Heart left ventricle (tissue), 16 donors: ENCODE measurements around the gene AHCYL2. TPM values are rescaled to one million over a fixed set of nuclear protein-coding genes. Genes with fewer than 3 reads are reported as not detected.

Source experiments
- ATAC-seq, 4 donors: fragments of 200-7000 bp; cut with Tn5 transposase; one replicate each; pipeline ENCODE4 v1.9.1; 2020 to 2022; ENCODE audit warnings: moderate library complexity in 4 of 4, mild to moderate bottlenecking in 3 of 4, moderate number of reproducible peaks in 1 of 4
- DNase-seq, 5 donors: peaks; one replicate each; pipeline ENCODE4 v3.0.0-alpha.2; 2020
- H3K27ac ChIP-seq, 12 donors: fragments of 200-600 bp; sonication (generic) in 4 of 12; one replicate each; pipeline versions ENCODE4 v1.5.0 to v1.8.0; 2016 to 2022; ENCODE audit warnings: mild to moderate bottlenecking in 2 of 12
- H3K27me3 ChIP-seq, 9 donors: fragments of 200-600 bp; sonication (generic) in 2 of 9; one replicate each; pipeline versions ENCODE4 v1.5.1 to v1.8.0; 2016 to 2022; ENCODE audit warnings: mild to moderate bottlenecking in 3 of 9
- H3K36me3 ChIP-seq, 9 donors: fragments of 200-600 bp; sonication (generic) in 2 of 9; one replicate each; pipeline versions ENCODE4 v1.5.0 to v1.8.0; 2018 to 2022; ENCODE audit warnings: mild to moderate bottlenecking in 2 of 9
- H3K4me1 ChIP-seq, 12 donors: fragments of 200-600 bp; sonication (generic) in 4 of 12; one replicate each; pipeline versions ENCODE4 v1.5.0 to v1.8.0; 2016 to 2022; ENCODE audit warnings: mild to moderate bottlenecking in 3 of 12
- H3K4me3 ChIP-seq, 12 donors: fragments of 200-600 bp; sonication (generic) in 4 of 12; one replicate each; pipeline versions ENCODE4 v1.5.0 to v1.8.0; 2017 to 2022; ENCODE audit warnings: mild to moderate bottlenecking in 9 of 12, moderate library complexity in 4 of 12
- H3K9me3 ChIP-seq, 12 donors: fragments of 200-600 bp; sonication (generic) in 4 of 12; one replicate each; pipeline versions ENCODE4 v1.5.0 to v1.8.0; 2016 to 2022; ENCODE audit warnings: mild to moderate bottlenecking in 1 of 12
- CTCF ChIP-seq, 12 donors: fragments of 200-600 bp; sonication (generic) in 4 of 12; IDR thresholded peaks; one replicate each; pipeline versions ENCODE4 v1.5.0 to v1.8.0; 2018 to 2022; ENCODE audit warnings: antibody characterized with exemption in 12 of 12, mild to moderate bottlenecking in 5 of 12
- POLR2A ChIP-seq, 2 donors: fragments of 450-650 bp; IDR thresholded peaks; one replicate each; pipeline ENCODE4 v1.6.1; 2017; ENCODE audit warnings: antibody characterized with exemption in 2 of 2, mild to moderate bottlenecking in 2 of 2, moderate library complexity in 2 of 2
- WGBS, 4 donors: extraction: QIAGEN DNeasy Blood & Tissue Kit in 2 of 4; methylation state at CpG; one replicate each; pipeline versions ENCODE4 v1.1.5 to v1.1.7; 2013 to 2018; 5-methylcytosine and 5-hydroxymethylcytosine counted together
- intact Hi-C, 10 donors: fragments of 100-400 bp; cut with DNase I; formaldehyde crosslinking; loops; one replicate each; pipeline versions ENCODE4 v1.11.1 to v1.14.2; 2022
- polyA plus RNA-seq, 2 donors: library from polyadenylated mRNA; stranded (reverse); fragments of 200-250 nt; gene quantifications; one replicate each; pipeline ENCODE4 v1.2.3, GENCODE V29; 2013
- total RNA-seq, 9 donors: library from RNA; depleted of rRNA in 2 of 9; stranded (reverse); fragments of >200 nt in 2 of 9; fragmentation: NEBNext Ultra II Directional in 3 of 9; extraction: Animal tissue kit (Norgen Biotek cat#: 25700) in 3 of 9; gene quantifications; one replicate each; pipeline versions ENCODE4 v1.1.0 to v1.2.4, GENCODE V29; 2016 to 2023
- donor health status: ischemic (EF 13 %, LVEDD 7.1; RV severe dilation, severe dysfunction).
- donor health status: healthy with polysubstance abuse.
- donor health status: DM: no; HTN: yes; CAD: no.
- donor health status: DM: no; HTN: no; CAD: no.
- donor health status: ischemic (EF 25% LVEDD 6.9; RV normal size, moderate dysfunction).
- donor health status: ischemic (EF 25% LVEDD 5.7; RV mildly dilated, moderate dysfunction).
- donor health status: healthy.
- donor health status: DM: yes; HTN: yes; CAD: no.
- donor health status: ischemic (EF 35%, LVEDD 5.7; RV mildly dilated, moderate dysfunction).
- donor health status: nonischemic (EF 11% LVEDD 7.7; RV severe dilation, severe dysfunction).
- donor health status: DM: yes; HTN: yes; CAD: no.
- donor health status: PGD.
- donor health status: ischemic (EF 29% LVEDD 5.4; RV normal size, mild dysfunction).
- donor health status: nonischemic (EF 23%, LVEDD 6.1; RV moderate dilation, normal function).

The AHCYL2 gene
- total and polyA plus RNA-seq, 11 donors, result 1.3 to 7.6 (median 6.2) TPM

GRCh38 chr7:129263168-129263567 is 38.3 kb downstream of the AHCYL2 start:
- TF ChIP-seq CTCF (IDR thresholded peaks at IDR 0.05), result no peak
- TF ChIP-seq POLR2A (IDR thresholded peaks at IDR 0.05), result no peak
- H3K4me3 ChIP-seq, result no peak overlapping the region
- no peaks in the 10 kb centered on the region for H3K36me3 ChIP-seq
- H3K27ac ChIP-seq, result no peak overlapping the region
- H3K9me3 ChIP-seq, result no peaks in the 10 kb centered on the region
- peaks cover 0 to 11% (median 0%) of the 10 kb centered on the region in 12 donors for H3K4me1 ChIP-seq
- ATAC-seq (no peak), DNase-seq (no peak)
- WGBS, 4 donors, result 88 to 97% (median 94%) methylated on average over 2 of the region's 2 CpGs
- intact Hi-C loops, result no loop called here
- no peaks in the 10 kb centered on the region for H3K27me3 ChIP-seq

- no peaks in the 10 kb centered on the region for H3K9me3 ChIP-seq
- ATAC-seq (no peak), DNase-seq (no peak)
- WGBS, 4 donors, result 84 to 92% (median 88%) methylated on average over 4 of the region's 4 CpGs
- H3K4me1 ChIP-seq, result peaks cover 0 to 3% (median 0%) of the 10 kb centered on the region in 12 donors
- intact Hi-C loops, result no loop called here
- H3K27me3 ChIP-seq, result no peaks in the 10 kb centered on the region
- TF ChIP-seq CTCF (IDR thresholded peaks at IDR 0.05), result no peak
- TF ChIP-seq POLR2A (IDR thresholded peaks at IDR 0.05), result no peak
- H3K4me3 ChIP-seq, result no peak overlapping the region
- no peaks in the 10 kb centered on the region for H3K36me3 ChIP-seq
- no peak overlapping the region for H3K27ac ChIP-seq
Measured at GRCh38 chr7:129264534-129264933, 39.7 kb downstream of the AHCYL2 start.

- no peaks in the 10 kb centered on the region for H3K4me1 ChIP-seq
- no peaks in the 10 kb centered on the region for H3K9me3 ChIP-seq
- no peak overlapping the region for H3K27ac ChIP-seq
- no peak for ATAC-seq
- H3K27me3 ChIP-seq, result no peaks in the 10 kb centered on the region
- H3K36me3 ChIP-seq, result no peaks in the 10 kb centered on the region
- intact Hi-C loops, result no loop called here
- 57 to 69% (median 62%) methylated on average over 1 of the region's 1 CpG for whole genome bisulfite sequencing, 4 donors
- TF ChIP-seq POLR2A (IDR thresholded peaks at IDR 0.05) (no peak), CTCF (IDR thresholded peaks at IDR 0.05) (no peak)
- no peak overlapping the region for H3K4me3 ChIP-seq
- DNase-seq, result no peak
Measured at GRCh38 chr7:129265328-129265727, 40.5 kb downstream of the AHCYL2 start.

- H3K36me3 ChIP-seq, result no peaks in the 10 kb centered on the region
- peaks cover 0 to 4% (median 0%) of the 10 kb centered on the region in 12 donors for H3K4me1 ChIP-seq
- no peak for ATAC-seq
- H3K27ac ChIP-seq, result no peak overlapping the region
- WGBS, 4 donors, result 96 to 97% (median 96%) methylated on average over 6 of the region's 6 CpGs
- intact Hi-C loops, result no loop called here
- no peaks in the 10 kb centered on the region for H3K27me3 ChIP-seq
- TF ChIP-seq POLR2A (IDR thresholded peaks at IDR 0.05), result no peak
- H3K9me3 ChIP-seq, result no peaks in the 10 kb centered on the region
- H3K4me3 ChIP-seq, result no peak overlapping the region
- no peak for DNase-seq
Measured at GRCh38 chr7:129266181-129266580, 41.4 kb downstream of the AHCYL2 start.

- ATAC-seq, result no peak
Measured at GRCh38 chr7:129270077-129270476, 45.2 kb downstream of the AHCYL2 start.

More at GRCh38 chr7:129270077-129270476, 45.2 kb downstream of the AHCYL2 start:
- Histone ChIP-seq H3K27ac (no peak overlapping the region), H3K4me3 (no peak overlapping the region), H3K4me1 (peaks cover 0 to 10% (median 0%) of the 10 kb centered on the region in 12 donors), H3K9me3 (peaks cover 0 to 12% (median 8%) of the 10 kb centered on the region in 12 donors), H3K36me3 (peaks cover 0 to 4% (median 0%) of the 10 kb centered on the region in 9 donors), H3K27me3 (no peaks in the 10 kb centered on the region)
- TF ChIP-seq POLR2A (IDR thresholded peaks at IDR 0.05) (no peak), CTCF (IDR thresholded peaks at IDR 0.05) (no peak)
- intact Hi-C loops, result no loop called here
- WGBS, 4 donors, result 87 to 93% (median 88%) methylated on average over 3 of the region's 3 CpGs
- DNase-seq, result no peak
